Activated T-helper 1 cell treated with Interleukin-2 at 50 U/mL for 16 hours (primary cell): ENCODE results near the gene TIA1.
"Not testable (repeated sequence)": the region's sequence is repeated elsewhere in the genome, so short reads cannot be mapped to it uniquely, and the experiment has no call there.

Experiments used
- DNase-seq: peaks from one replicate; pipeline ENCODE4 v3.0.0-alpha.2; 2020; ENCODE audit warnings: low read depth

The TIA1 gene

GRCh38 chr2:70248181-70248847 is at the start of gene TIA1:
Gene TIA1 (minus strand): TSS chr2:70248628. CDS start chr2:70248430, 198 bp downstream.
- DNase-seq: peak; percentile 98

DNA sequence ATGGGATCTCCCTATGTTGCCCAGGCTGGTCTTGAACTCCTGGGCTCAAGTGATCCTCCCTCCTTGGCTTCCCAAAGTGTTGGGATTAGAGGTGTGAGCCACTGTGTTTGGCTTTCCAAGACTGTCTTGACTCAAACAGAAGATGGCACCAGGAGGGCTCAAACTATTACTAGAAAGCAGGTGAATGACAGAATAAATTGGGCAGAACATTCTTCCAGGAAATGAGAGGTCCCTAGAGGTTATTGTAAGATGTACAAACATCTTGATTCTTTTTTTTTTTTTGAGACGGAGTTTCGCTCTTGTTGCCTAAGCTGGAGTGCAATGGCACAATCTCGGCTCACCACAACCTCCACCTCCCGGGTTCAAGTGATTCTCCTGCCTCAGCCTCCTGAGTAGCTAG is 49.4 kb upstream of the TIA1 start:
- not testable (repeated sequence) for DNase-seq

DNA sequence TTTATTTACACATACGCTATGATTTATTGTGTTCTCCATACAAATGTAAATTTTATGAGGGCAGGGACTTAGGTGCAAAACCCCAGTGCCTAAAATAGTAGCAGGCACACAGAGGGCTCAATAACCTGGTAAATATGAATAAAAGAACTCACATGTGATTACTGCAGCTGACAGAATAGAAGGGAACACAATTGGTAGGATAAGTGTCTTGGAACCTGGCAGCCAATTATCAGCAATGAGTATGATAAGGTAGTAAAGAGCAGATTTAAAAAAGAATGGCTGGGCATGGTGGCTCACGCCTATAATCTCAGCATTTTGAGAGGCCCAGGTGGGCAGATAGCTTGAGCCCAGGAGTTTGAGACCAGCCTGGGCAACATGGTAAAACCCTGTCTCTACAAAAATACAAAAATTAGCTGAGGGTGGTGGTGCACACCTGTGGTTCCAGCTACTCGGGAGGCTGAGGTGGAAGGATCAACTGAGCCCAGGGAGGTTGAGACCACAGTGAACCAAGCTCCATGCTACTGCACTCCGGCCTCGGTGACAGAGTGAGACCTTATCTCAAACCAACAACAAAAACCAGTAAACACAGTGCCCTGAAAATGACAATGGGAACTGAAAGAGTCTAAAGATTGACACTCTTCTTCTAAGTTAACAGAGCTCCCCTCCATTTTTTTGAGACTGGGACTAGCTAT is 35.2 kb upstream of the TIA1 start:
- no peak for DNase-seq

DNA sequence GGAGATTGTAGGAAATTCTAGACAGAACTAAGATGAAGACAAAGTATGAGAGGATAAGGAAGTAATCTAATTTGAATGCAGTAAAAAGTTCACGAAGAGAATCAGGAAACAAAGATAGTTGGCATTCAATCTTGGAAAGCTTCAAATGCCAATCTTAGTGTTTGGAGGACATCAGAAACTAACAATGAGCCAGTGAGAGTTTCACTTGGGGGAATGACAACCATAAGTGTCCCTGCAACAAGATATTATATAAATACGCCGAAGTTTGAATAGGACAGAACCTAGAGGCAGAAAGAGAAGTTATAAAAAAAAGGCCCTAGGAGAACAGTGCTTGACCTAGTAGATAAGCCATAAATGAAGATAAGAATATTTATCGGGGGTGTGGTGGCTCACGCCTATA is 34.0 kb upstream of the TIA1 start:
- DNase-seq: no peak

- no peak for DNase-seq
Observed at GRCh38 chr2:70280242-70280798, 31.9 kb upstream of the TIA1 start.

DNA sequence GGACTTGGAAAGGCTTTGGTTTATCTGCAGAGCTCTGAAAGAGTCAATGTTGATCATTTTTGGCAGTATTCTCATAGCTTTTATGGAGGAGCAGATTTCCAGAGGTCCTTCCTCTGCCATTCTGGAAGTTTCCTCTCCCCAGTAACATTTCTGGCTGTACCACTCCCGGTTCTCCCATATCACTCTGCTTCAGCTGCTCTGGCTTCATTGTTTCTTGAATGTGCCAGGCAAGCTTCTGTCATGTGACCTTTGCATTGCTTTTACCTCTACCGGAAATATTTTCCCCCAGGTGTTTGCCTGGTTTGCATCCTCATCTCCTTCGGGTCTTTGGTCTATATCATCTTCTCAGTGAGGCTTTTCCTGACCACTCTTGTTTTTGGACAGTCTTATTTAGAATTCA is 21.9 kb upstream of the TIA1 start:
- no peak for DNase-seq

DNA sequence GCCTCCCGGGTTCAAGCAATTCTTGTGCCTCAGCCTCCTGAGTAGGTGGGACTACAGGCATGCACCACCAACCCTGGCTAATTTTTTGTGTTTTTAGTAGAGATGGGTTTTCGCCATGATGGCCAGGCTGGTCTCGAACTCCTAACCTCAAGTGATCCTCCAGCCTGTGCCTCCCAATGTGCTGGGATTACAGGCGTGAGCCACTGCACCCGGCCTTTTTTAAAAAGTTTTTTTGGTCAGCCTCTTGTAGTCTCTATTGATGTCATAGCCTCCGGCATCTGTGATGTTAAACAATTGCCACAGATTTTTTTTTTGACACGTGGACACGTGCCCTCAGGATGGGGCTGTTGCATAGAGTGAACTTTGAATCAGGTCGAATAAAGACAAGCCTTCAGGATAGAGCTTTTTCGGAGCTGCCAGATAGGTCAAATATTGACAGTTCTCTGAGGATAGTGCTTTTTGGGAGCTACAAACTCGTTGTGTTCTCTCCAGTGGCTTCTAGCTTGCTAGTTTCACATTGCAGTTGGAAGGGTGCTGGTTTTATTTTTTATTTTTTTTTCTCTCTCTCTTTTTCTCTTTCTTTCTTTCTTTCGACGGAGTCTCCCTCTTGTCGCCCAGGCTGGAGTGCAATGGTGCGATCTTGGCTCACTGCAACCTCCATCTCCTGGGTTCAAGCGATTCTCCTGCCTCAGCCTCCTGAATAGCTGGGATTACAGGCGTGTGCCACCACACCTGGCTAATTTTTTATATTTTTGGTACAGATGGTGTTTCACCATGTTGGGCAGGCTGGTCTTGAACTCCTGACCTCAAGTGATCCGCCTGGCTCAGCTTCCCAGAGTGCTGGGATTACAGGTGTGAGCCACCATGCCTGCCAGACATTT is 21.2 kb upstream of the TIA1 start:
- DNase-seq: not testable (repeated sequence)

DNA sequence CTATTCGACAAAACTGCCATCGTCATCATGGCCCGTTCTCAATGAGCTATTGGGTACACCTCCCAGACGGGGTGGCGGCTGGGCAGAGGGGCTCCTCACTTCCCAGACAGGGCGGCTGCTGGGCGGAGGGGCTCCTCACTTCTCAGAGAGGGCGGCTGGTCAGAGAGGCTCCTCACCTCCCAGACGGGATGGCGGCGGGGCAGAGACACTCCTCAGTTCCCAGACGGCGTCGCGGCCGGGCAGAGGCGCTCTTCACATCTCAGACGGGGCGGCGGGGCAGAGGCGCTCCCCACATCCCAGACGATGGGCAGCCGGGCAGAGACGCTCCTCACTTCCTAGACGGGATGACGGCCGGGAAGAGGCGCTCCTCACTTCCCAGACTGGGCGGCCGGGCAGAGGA is 18.5 kb upstream of the TIA1 start:
- not testable (repeated sequence) for DNase-seq

DNA sequence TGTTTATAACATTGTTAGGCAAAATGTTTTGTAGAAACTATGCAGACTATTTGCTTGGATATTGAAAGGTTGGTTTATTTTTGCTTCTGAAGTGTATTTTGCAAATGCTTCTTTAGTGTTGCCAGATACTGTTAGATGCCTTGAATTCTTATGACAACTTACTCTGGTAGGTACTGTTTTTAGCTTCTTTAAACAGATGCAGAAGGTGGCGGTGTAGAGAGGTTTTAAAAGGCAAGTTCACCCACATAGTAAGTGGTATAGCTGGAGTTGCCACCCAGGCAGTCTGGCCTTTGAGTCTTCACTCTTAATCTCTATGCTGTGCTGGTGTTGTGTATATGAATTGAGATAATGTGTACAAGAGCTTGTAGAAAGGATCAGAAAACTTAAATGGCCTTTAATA is 13.1 kb upstream of the TIA1 start:
- DNase-seq: no peak

DNA sequence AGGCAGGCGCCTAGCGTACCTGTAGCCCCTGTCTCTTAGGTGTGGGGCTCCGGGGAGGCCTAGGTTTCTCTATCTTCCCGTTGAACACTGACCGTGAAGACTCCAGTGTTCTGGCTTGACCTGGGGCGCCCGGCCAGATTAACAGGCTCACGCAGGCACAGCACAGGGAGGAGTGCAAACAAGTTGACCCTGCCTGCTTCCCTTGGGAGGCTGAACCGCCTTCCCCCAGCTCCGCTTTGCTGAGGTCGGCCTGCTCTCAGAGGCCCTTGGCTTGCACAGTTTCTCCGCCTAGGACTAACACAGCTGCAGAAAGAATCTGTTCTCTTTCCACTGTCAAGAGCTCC is 10.1 kb upstream of the TIA1 start:
- no peak for DNase-seq

DNA sequence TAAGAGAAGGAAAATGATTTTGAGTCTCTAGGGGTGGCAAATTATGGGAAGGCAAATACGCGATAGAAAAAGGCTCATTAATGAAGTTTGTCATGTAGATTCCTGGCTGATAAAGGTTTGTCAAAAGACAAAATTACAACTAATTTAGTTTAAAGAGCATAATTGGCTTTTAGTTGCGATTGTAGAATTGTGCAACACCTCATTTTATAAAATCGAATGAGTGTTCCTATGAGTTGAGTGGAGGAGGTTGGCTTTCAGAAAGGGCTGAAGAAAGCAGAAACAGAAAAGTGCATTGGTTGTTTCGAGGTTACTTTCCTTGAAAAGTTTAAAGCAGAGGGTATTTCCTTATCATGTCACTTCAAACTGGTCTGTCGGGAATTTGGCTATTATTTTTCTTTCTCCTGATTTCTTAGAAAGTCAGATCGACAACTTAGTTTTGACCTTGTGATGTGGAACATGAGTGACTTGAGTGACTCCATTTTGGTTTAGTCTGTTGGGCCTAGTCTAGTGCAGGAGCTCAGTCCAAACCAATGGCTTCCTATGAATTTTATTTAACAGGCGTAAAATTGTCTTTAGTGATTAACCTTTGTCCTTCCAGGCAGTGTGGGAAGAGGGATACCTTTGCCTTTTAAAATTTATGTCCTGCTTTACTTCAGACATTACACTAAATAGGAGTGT is 7.3 kb upstream of the TIA1 start:
- no peak for DNase-seq

DNA sequence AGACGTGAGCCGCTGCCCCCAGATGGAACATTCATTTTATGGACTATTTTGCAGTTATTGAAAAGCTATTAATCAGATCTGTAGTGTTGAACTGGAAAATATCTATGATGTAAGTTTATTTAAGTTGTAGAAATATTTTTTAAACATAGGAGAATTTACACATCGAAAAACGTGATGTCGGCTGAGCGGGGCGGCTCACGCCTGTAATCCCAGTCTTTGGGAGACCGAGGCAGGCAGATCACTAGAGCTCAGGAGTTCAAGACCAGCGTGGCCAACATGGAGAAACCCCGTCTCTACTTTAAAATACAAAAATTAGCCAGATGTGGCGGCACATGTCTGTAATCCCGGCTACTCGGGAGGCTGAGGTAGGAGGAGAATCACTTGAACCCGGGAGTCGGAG is 2.0 kb upstream of the TIA1 start:
- no peak for DNase-seq

DNA sequence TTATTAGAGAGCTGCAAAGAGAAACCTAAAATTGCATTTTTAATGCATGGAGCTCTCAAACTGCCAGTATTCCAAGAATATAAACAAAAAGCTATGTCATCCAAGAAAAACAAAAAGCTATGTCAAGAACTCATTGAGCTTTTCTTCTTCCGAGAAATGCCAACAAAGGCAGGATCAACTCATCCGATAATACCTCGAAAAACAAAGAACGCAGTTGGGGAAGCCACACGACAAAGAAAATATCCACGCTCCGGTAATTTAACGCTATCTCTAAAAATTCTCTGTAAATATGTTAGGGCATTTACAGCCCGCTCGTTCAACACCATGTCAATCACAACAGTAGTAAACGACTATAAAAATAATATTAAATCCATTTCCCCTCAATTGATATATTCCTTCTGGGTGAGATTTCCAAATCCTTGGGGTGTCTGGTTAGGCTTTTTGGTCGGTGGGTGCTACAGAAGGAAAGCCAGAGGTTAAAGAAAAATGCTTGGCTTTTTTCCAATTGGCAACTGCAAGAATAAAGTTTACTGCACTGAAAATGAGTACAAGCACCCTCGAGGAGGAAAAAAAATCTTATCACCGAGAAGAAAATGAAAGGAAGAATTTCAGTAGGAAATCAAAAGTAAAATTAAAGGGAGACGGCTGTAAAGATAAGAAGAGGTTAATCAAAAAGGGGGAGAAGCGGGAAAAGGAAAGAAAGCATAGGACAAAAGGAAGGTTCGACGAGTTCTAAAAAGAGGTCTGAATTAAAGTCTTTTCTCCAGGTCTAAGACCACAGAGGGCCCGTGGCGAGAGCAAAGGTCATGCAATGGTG is 856 bp downstream of the TIA1 start:
- no peak for DNase-seq

DNA sequence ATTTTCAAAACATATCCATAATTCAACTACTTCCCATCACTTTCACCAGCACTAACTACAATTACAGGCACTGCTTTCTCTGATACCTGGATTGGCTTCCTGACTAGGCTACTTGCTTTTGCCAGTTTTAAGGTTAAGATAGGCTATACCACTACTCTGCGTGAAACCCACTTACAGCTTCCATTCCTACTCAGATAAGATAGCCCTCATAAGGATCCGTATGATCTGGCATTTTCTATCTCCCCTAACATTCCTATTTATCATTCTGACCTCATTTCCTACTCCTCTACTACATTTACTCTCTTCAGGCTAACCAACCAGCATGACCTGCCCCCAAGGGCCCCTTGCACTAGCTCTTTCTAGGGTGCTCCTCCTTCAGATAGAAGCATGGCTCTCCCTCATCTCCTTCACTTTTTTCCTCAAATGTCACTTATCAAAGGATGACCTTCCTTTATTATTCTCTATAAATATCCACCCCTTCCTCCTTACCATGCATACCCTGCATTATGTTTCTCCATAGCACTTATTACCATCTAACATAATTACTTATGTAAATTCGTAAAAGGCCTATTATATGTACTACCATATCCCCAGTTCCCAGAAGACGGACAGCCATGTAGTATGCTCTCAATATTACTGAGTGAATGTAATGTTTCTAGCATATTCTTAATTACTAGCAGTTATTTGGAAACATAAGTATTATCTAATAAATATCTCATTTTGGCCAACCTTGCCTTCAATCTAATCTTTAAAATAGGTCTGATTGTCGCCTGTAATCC is 4.4 kb downstream of the TIA1 start:
- no peak for DNase-seq

DNA sequence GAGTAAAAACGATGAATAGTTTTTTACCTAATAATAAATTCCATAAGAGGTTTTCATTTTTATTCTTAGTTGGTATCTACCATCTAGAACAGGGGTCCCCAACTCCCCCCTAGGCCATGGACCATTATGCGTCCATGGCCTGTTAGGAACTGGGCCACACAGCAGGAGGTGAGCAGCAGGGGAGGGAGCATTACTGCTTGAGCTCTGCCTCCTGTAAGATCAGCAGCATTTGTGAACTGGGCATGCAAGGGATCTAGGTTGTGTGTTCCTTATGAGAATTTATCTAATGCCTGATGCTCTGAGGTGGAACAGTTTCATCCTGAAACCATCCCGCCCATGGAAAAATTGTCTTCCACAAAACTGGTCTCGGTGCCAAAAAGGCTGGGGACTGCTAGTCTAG is 5.9 kb downstream of the TIA1 start:
- DNase-seq: no peak

DNA sequence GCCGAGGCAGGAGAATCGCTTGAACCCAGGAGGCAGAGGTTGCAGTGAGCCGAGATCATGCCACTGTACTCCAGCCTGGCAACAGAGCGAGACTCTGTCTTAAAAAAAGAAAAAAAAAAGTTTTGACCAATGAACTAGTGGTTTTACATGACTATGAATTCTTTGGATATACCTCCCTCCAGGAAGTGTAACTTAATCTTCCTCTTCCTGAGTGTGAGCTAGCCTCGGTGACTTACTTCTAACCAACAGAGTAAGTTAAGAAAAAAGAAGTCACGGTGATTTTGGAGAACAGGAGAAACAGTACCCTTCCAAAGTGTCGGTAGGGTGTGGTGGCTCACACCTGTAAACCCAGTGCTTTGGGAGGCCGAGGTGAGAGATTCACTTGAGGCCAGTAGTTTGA is 7.1 kb downstream of the TIA1 start:
- DNase-seq: no peak

GRCh38 chr2:70240599-70240998 is 7.8 kb downstream of the TIA1 start:
- DNase-seq: no peak

- DNase-seq: no peak
Observed at GRCh38 chr2:70233926-70234325, 14.5 kb downstream of the TIA1 start.

DNA sequence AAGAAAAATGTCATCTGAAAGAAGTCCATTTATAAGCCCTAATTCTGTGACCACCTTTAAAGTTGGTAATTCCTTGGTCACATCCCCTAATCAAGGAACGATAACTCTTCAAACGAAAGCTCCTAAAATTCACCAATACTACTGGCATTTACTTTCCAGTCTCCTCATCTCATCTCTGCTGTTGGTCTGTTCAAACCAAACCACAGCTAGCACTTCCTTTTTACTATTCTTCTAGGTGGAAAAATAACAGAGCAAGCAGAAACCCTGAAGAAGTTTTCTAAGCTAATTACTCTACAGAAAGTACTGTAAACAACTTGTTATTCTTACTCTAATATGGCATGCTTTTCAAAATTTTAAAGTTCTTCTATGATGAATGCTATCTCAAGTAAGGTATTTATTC is 21.6 kb downstream of the TIA1 start:
- DNase-seq: no peak

GRCh38 chr2:70223305-70223704 is 25.1 kb downstream of the TIA1 start:
- not testable (repeated sequence) for DNase-seq
